Keratinocyte (primary cell): ENCODE results near the gene GALNT6. TPM values are rescaled to one million over a fixed set of nuclear protein-coding genes. Genes with fewer than 3 reads are reported as not detected.

Experiments used
- DNase-seq: peaks from one replicate; pipeline ENCODE4 v3.0.0-alpha.2; 2011; ENCODE audit warnings: low read depth, missing footprints, low spot score
- FAIRE-seq: peaks from 2 replicates; lab custom pipeline; 2011; peaks lifted over from hg19 to GRCh38; lab: Jason Lieb, UNC
- H2AFZ ChIP-seq: 2 replicates; pipeline ENCODE4 v1.6.0; 2012; ENCODE audit warnings: low read length, control low read depth, inconsistent platforms; ENCODE audit not compliant: control insufficient read depth
- H3K27ac ChIP-seq: 2 replicates; pipeline ENCODE4 v1.5.1; 2011; ENCODE audit warnings: low read length; ENCODE audit not compliant: control insufficient read depth, insufficient read depth
- H3K27me3 ChIP-seq: 3 replicates; pipeline ENCODE4 v1.6.0; 2011; ENCODE audit warnings: low read length; ENCODE audit not compliant: control insufficient read depth, insufficient read depth; ENCODE audit errors: extremely low read depth
- H3K36me3 ChIP-seq, 2 experiments: 2 replicates in 1 of 2; 3 replicates in 1 of 2; pipeline ENCODE4 v1.5.1; 2011; ENCODE audit warnings: low read length in 2 of 2, mild to moderate bottlenecking in 1 of 2; ENCODE audit not compliant: control insufficient read depth in 2 of 2, insufficient read depth in 2 of 2; ENCODE audit errors: extremely low read depth in 1 of 2
- H3K4me1 ChIP-seq: 3 replicates; pipeline ENCODE4 v1.5.1; 2011; ENCODE audit warnings: low read length; ENCODE audit not compliant: control insufficient read depth, insufficient read depth; ENCODE audit errors: extremely low read depth
- H3K4me2 ChIP-seq: 3 replicates; pipeline ENCODE4 v1.6.0; 2011; ENCODE audit warnings: low read depth, low read length; ENCODE audit not compliant: control insufficient read depth, insufficient read depth; ENCODE audit errors: extremely low read depth
- H3K4me3 ChIP-seq, 3 experiments: fragments of 200-600 bp in 1 of 3; sonication (generic) in 1 of 3; 2 replicates in 2 of 3; 3 replicates in 1 of 3; pipeline ENCODE4 v1.5.1; 2011 to 2016; ENCODE audit warnings: low read length in 3 of 3, mild to moderate bottlenecking in 3 of 3, control low read depth in 2 of 3, inconsistent platforms in 1 of 3, low read depth in 1 of 3, mixed read lengths in 1 of 3, mixed run types in 1 of 3, moderate library complexity in 1 of 3; ENCODE audit not compliant: control insufficient read depth in 2 of 3, insufficient read depth in 2 of 3; ENCODE audit errors: extremely low read depth in 1 of 3
- H3K79me2 ChIP-seq: 2 replicates; pipeline ENCODE4 v1.6.0; 2012; ENCODE audit warnings: low read length; ENCODE audit not compliant: control insufficient read depth, insufficient read depth
- H3K9ac ChIP-seq: 3 replicates; pipeline ENCODE4 v1.6.0; 2011; ENCODE audit warnings: low read length; ENCODE audit not compliant: control insufficient read depth, insufficient read depth; ENCODE audit errors: extremely low read depth
- H3K9me1 ChIP-seq: 3 replicates; pipeline ENCODE4 v1.6.0; 2011; ENCODE audit warnings: low read length; ENCODE audit not compliant: control insufficient read depth, insufficient read depth; ENCODE audit errors: extremely low read depth
- H3K9me3 ChIP-seq: 2 replicates; pipeline ENCODE4 v1.5.1; 2012; ENCODE audit warnings: low read depth, low read length; ENCODE audit not compliant: control insufficient read depth
- H4K20me1 ChIP-seq: 3 replicates; pipeline ENCODE4 v1.6.0; 2011; ENCODE audit warnings: low read length; ENCODE audit not compliant: control insufficient read depth, insufficient read depth; ENCODE audit errors: extremely low read depth
- CTCF ChIP-seq, 3 experiments: IDR thresholded peaks in 1 of 3; conservative IDR thresholded peaks in 1 of 3; optimal IDR thresholded peaks in 1 of 3; 2 replicates in 2 of 3; 3 replicates in 1 of 3; pipeline versions ENCODE3 to v1.5.1; 2011; ENCODE audit warnings: low read length in 3 of 3, mild to moderate bottlenecking in 3 of 3, moderate library complexity in 2 of 3, control low read depth in 1 of 3, inconsistent platforms in 1 of 3; ENCODE audit not compliant: insufficient read depth in 2 of 3; ENCODE audit errors: extremely low read depth in 1 of 3
- EZH2 ChIP-seq: IDR thresholded peaks from one replicate; pipeline ENCODE4 v1.6.1; 2012; ENCODE audit warnings: inconsistent platforms, mild to moderate bottlenecking, low read length, moderate library complexity
- dilution Hi-C: fragments of 300-500 bp; cut with MboI; formaldehyde crosslinking; loops from one replicate; pipeline ENCODE4 v1.7.0; 2020; ENCODE audit warnings: low sequenced_read_pairs; ENCODE audit not compliant: extremely low pct_ligation_motif_present
- polyA plus RNA-seq, 5 experiments: library from polyadenylated mRNA; depleted of rRNA in 3 of 5; stranded (reverse) in 3 of 5; stranded (forward) in 1 of 5; unstranded in 1 of 5; fragments of >200 nt; gene quantifications; 1 replicate in 1 of 5; 2 replicates in 3 of 5; 3 replicates in 1 of 5; pipeline versions ENCODE4 v1.2.1 to v1.2.3, GENCODE V29; 2011 to 2012; ENCODE audit warnings: missing spikeins in 2 of 5, low read depth in 1 of 5, low replicate concordance in 1 of 5

GALNT6 gene
- polyA plus RNA-seq, 1 donor (not counting 4 experiments of a cell fraction or from before 2014, with no cell fraction given) = 42.7 TPM

- Histone ChIP-seq H3K4me1 (peaks cover 10% of the 10 kb centered on the region), H2AFZ (no peak overlapping the region), H3K9me3 (no peaks in the 10 kb centered on the region), H3K36me3 (no peaks in the 10 kb centered on the region), H3K9me1 (no peaks in the 10 kb centered on the region), H3K9ac (no peak overlapping the region), H3K79me2 (no peaks in the 10 kb centered on the region), H3K27ac (no peak overlapping the region), H4K20me1 (no peaks in the 10 kb centered on the region), H3K27me3 (no peaks in the 10 kb centered on the region), H3K4me2 (no peak overlapping the region), H3K4me3 (no peak overlapping the region)
- DNase-seq = no peak
- dilution Hi-C loops = no loop called here
- no peak for FAIRE-seq
- TF ChIP-seq CTCF (optimal IDR thresholded peaks at IDR 0.05 in 1 of 3, IDR thresholded peaks at IDR 0.05 in 1 of 3, conservative IDR thresholded peaks at IDR 0.05 in 1 of 3; ENCODE audit: extremely low read depth in 1 of 3, insufficient read depth in 2 of 3, low read length in 3 of 3) (no peak), EZH2 (no peak)
These were observed 79.8 kb downstream of the GALNT6 start for GRCh38 chr12:51311389-51311788.

DNA sequence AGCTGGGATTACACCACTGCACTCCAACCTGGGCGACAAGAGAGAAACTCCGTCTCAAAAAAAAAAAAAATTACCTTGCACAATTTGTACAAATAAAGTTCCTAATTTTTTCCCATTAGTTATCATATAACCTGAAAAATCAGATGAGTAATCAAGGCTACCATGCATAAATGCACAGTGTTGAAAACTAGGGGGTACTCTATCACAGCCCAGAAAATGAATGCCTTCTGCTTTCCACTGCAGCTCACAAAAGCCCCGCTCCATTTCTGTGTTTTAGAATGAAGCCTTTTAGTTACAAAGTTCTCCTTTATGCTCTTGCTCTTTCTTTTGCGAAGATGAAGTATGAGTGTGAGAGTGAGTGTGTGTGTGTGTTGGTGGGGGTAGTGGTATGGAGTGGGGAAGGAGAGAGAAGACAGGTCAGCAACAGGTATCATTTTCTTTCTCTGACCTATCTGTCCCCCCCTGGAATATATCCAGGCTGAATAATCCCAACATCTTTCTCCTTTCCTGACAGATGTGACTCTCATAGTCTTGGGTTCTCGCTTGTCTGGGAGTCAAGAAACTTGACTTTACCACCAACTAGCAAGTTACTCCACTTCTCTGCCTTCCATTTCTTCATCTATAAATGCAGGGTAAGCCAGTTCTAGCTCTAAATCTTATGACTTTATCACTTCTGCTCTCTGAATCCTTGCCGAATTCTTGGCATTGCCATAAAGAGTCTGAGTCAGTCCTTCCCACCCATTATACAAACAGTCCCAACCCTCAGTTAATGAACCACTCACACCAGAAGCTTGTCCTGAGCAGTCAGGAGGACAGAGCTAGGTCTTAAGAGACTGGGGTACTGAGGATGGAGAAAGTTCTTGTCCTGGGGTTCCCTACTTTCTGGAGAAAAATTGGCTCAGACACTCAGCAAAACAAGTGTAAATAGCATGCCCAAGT lies 83.3 kb downstream of the GALNT6 start:
- H3K27me3 ChIP-seq = no peaks in the 10 kb centered on the region
- no peaks in the 10 kb centered on the region for H3K36me3 ChIP-seq
- H3K4me2 ChIP-seq = peak overlapping the region; percentile 35
- peak overlapping the region; percentile 2 for H3K9ac ChIP-seq
- peak overlapping the region; percentile 13 for H2AFZ ChIP-seq
- H3K4me1 ChIP-seq = peaks cover 10% of the 10 kb centered on the region
- no peak overlapping the region for H3K27ac ChIP-seq
- no peaks in the 10 kb centered on the region for H3K9me3 ChIP-seq
- no peaks in the 10 kb centered on the region for H4K20me1 ChIP-seq
- no peaks in the 10 kb centered on the region for H3K9me1 ChIP-seq
- DNase-seq = no peak
- peak; percentile 77 for FAIRE-seq
- no peak for TF ChIP-seq EZH2
- no peak for TF ChIP-seq CTCF (optimal IDR thresholded peaks at IDR 0.05 in 1 of 3, IDR thresholded peaks at IDR 0.05 in 1 of 3, conservative IDR thresholded peaks at IDR 0.05 in 1 of 3; ENCODE audit: extremely low read depth in 1 of 3, insufficient read depth in 2 of 3, low read length in 3 of 3)
- dilution Hi-C loops = no loop called here
- H3K79me2 ChIP-seq = no peaks in the 10 kb centered on the region
- H3K4me3 ChIP-seq = no peak overlapping the region
